ENCODE data around the gene ANGPTL2.

Gene ANGPTL2

DNA sequence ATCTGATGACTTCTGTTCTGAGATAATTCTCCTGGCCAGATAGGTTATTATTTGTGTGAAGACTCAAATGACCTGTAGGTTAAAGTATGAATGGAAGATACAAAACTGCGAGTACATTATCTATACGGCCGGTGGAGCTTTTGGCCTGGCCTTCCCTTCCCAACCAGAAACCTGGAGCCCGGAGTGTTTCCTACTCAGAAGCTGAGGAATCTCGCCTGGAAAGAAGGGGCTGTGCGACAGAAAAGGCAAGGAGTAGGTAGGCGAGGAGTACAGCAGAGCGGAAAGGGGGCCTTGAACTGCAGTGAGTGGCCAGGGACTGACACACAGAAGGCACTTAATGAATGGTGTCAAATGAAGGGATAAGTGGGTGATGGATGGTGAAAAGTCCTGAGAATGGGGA, 34.6 kb downstream of the ANGPTL2 start:
- Histone ChIP-seq H3K9me3 (replicated peaks in 1 of 11) (no peaks in the 10 kb centered on the region), H3K4me2 (no peak overlapping the region), H4K20me1 (peaks cover 0 to 15% (median 6%) of the 10 kb centered on the region in 11 experiments; a peak in 7 of 22 replicates), H3K9ac (no peak overlapping the region), H3K27me3 (peaks cover 0 to 13% (median 0%) of the 10 kb centered on the region in 11 experiments; a peak in 1 of 22 replicates), H3K36me3 (peaks cover 0 to 40% (median 9%) of the 10 kb centered on the region in 11 experiments; a peak in 11 of 22 replicates), H3K4me1 (peaks cover 0 to 8% (median 4%) of the 10 kb centered on the region in 10 experiments; a peak in 4 of 20 replicates), H3K27ac (no peak overlapping the region), H3K4me3 (no peak overlapping the region)
- TF ChIP-seq Cebpa-rat (IDR thresholded peaks at IDR 0.05): no peak

DNA sequence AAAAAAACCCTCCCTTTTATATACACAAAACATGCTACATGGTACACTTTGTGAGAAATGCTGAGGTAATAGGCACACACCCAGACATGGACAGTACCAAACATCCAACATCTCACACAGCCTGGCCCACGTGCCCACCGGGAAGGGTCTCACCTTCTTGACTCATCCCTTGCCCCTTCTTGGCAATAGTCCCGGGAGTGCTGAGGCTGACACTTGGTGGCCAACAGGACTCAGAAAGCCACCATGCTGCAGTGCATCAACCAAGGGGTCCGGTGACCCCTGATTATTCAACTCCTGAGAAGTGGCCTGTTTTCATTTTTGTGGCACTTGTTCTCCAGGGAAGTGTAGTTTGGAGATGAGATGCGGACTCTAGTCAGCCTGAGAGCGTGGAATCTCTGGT, 35.0 kb downstream of the ANGPTL2 start:
- Histone ChIP-seq H3K9ac (no peak overlapping the region), H3K36me3 (peaks cover 0 to 36% (median 9%) of the 10 kb centered on the region in 11 experiments; a peak in 11 of 22 replicates), H3K9me3 (replicated peaks in 1 of 11) (no peaks in the 10 kb centered on the region), H3K27ac (no peak overlapping the region), H3K4me3 (no peak overlapping the region), H3K27me3 (peaks cover 0 to 11% (median 0%) of the 10 kb centered on the region in 11 experiments; a peak in 1 of 22 replicates), H3K4me1 (peaks cover 0 to 5% (median 4%) of the 10 kb centered on the region in 10 experiments; a peak in 4 of 20 replicates), H4K20me1 (peaks cover 0 to 15% (median 6%) of the 10 kb centered on the region in 11 experiments; a peak in 7 of 22 replicates), H3K4me2 (no peak overlapping the region)
- TF ChIP-seq Cebpa-rat (IDR thresholded peaks at IDR 0.05): no peak

GRCh38 chr9:127086771-127087170, 35.7 kb downstream of the ANGPTL2 start:
- Histone ChIP-seq H3K9me3 (replicated peaks in 1 of 11) (no peaks in the 10 kb centered on the region), H3K27ac (no peak overlapping the region), H3K36me3 (peaks cover 0 to 36% (median 9%) of the 10 kb centered on the region in 11 experiments; a peak in 11 of 22 replicates), H3K27me3 (peaks cover 0 to 5% (median 0%) of the 10 kb centered on the region in 11 experiments; a peak in 1 of 22 replicates), H4K20me1 (peaks cover 0 to 14% (median 5%) of the 10 kb centered on the region in 11 experiments; a peak in 7 of 22 replicates), H3K4me3 (no peak overlapping the region), H3K4me1 (no peaks in the 10 kb centered on the region), H3K4me2 (no peak overlapping the region), H3K9ac (no peak overlapping the region)
- no peak for TF ChIP-seq Cebpa-rat (IDR thresholded peaks at IDR 0.05)

DNA sequence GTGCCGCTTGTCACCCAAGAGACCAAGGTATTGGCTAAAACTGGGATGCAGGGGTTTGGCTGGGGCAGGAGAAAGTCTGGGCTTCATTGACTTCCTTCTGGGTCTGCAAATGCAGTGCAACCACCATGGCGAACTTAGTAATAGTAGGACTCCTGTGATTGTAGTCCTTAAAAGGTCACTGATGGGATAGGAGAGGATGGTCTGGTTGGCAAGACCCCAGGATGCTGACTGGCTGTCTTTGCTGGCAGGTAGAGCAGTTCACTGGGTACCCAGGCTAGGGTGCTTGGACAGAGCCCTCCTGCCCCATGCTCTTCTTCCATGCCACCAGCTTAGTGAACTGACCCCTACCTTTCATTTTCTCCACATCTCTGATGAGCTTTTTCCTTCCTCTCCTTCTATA, 37.2 kb downstream of the ANGPTL2 start:
- no peak overlapping the region for H3K9ac ChIP-seq
- no peak overlapping the region for H3K4me3 ChIP-seq
- H3K27ac ChIP-seq: no peak overlapping the region
- no peaks in the 10 kb centered on the region for H3K9me3 ChIP-seq (replicated peaks in 1 of 11)
- peaks cover 0 to 5% (median 0%) of the 10 kb centered on the region in 11 experiments; a peak in 1 of 22 replicates for H3K27me3 ChIP-seq
- no peak overlapping the region for H3K4me2 ChIP-seq
- no peak for TF ChIP-seq Cebpa-rat (IDR thresholded peaks at IDR 0.05)
- peaks cover 0 to 5% (median 0%) of the 10 kb centered on the region in 11 experiments; a peak in 3 of 22 replicates for H4K20me1 ChIP-seq
- no peaks in the 10 kb centered on the region for H3K4me1 ChIP-seq
- H3K36me3 ChIP-seq: peaks cover 0 to 27% (median 9%) of the 10 kb centered on the region in 11 experiments; a peak in 10 of 22 replicates

DNA sequence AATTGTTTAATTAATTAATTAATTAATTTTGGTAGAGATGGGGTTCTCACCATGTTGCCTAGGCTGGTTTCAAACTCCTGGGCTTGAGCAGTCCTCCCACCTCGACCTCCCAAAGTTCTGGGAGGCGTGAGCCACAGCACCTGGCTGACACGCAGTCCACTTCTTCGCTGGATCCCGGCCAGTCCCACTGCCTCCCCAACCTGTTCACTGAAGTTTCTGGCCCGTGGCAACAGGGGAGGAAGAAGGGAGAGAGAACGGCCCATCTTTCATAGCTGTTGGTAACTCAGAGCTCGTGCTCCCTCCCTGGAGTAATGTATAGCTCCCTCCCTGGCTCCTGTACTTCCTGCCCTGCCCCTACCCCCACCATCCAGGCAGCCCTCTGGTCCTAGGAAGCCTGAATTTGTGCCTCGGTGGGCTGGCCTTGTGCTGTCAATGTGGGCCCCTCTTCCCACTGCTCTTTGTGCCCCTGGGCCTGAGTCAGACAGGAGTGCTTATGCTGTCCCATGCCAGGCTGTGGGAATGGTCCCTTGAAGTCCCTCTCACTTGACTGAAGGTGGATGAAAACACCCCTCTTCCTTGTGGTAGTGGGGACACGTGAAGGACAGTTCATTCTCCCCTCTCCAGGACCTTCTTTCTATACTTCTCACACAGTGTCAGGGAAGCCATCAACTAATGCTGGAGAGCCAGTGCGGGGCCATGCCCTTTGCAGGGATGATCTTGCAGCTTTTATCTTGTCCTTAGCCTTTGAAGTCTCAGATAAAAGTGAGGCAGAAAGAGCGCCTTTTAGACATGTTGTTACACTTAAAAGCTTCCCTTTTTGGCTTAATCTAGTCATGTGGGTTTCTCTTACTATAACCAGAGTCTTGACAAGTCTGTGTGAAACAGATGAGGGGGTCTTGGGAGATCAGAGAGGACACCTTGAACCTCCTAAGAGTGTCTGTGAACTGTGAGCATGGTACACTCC, 38.1 kb downstream of the ANGPTL2 start:
- Histone ChIP-seq H3K4me1 (no peaks in the 10 kb centered on the region), H3K36me3 (peaks cover 0 to 23% (median 9%) of the 10 kb centered on the region in 11 experiments; a peak in 10 of 22 replicates), H3K9me3 (replicated peaks in 1 of 11) (no peaks in the 10 kb centered on the region), H3K9ac (no peak overlapping the region), H4K20me1 (no peaks in the 10 kb centered on the region; a peak in 3 of 22 replicates), H3K27me3 (peaks cover 0 to 5% (median 0%) of the 10 kb centered on the region in 11 experiments; a peak in 1 of 22 replicates), H3K27ac (no peak overlapping the region), H3K4me2 (no peak overlapping the region), H3K4me3 (no peak overlapping the region)
- no peak for TF ChIP-seq Cebpa-rat (IDR thresholded peaks at IDR 0.05)

DNA sequence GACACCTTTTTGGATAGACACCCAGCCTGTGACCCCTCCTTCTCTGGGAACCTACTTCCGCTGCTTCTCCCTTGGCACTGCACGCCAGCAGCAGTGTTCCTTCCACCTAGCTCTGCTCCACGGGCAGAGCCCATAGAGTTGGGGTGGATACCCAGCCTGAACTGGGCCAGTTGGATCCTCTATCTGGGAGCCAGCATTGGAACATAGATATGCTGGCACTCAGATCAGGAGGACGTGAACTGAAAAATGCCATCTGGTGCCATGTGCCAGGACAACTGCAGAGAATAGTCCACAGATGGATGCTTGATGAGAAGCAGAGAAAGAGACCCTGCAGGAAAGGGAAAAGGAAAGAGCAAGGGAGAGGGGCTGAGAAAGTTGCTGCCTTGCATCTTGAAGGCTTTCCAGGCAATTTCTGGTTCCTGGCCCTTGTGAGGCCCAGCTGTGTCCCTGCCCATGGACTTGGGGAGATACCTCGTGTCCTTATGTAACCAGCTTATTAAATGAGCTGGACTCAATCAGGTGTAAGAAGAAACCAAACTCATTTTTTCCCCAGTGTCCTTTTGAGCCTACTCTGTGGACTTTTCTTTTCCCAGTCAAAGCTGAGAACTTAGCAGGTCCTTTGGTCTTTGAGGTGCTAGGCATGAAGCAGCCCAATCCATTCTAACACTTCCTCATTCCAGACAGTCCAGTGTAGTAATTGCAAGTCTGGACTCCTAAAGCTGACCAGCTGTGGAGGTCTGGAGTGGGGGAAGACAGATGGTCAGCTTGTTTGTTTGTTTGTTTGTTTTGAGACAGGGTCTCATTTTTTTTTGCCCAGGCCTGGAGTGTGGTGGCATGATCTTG, 39.1 kb downstream of the ANGPTL2 start:
- Histone ChIP-seq H4K20me1 (no peaks in the 10 kb centered on the region; a peak in 3 of 22 replicates), H3K27me3 (peaks cover 0 to 5% (median 0%) of the 10 kb centered on the region in 11 experiments; a peak in 1 of 22 replicates), H3K4me3 (no peak overlapping the region), H3K4me1 (no peaks in the 10 kb centered on the region), H3K36me3 (peaks cover 0 to 16% (median 7%) of the 10 kb centered on the region in 11 experiments; a peak in 9 of 22 replicates), H3K9ac (no peak overlapping the region), H3K27ac (no peak overlapping the region), H3K9me3 (replicated peaks in 1 of 11) (no peaks in the 10 kb centered on the region), H3K4me2 (no peak overlapping the region)
- TF ChIP-seq Cebpa-rat (IDR thresholded peaks at IDR 0.05): no peak

- Histone ChIP-seq H3K4me3 (no peak overlapping the region), H3K27ac (no peak overlapping the region)
Measured at GRCh38 chr9:127081250-127082185, 40.9 kb downstream of the ANGPTL2 start.

More at GRCh38 chr9:127081250-127082185, 40.9 kb downstream of the ANGPTL2 start:
- Histone ChIP-seq H3K9me3 (replicated peaks in 1 of 11) (no peaks in the 10 kb centered on the region), H3K36me3 (0 out of 22 replicates have a peak, but pooled peaks cover 0 to 5% (median 0%) of the 10 kb centered on the region in 11 experiments), H3K4me2 (no peak overlapping the region), H3K4me1 (no peaks in the 10 kb centered on the region), H4K20me1 (no peaks in the 10 kb centered on the region; a peak in 3 of 22 replicates), H3K27me3 (peaks cover 0 to 5% (median 0%) of the 10 kb centered on the region in 11 experiments; a peak in 1 of 22 replicates), H3K9ac (no peak overlapping the region)
- no peak for TF ChIP-seq Cebpa-rat (IDR thresholded peaks at IDR 0.05)

Measured in BLaER1 treated with 17β-estradiol and CSF1 and Interleukin-3, amounts not matched to agents 10 nM and 100 nM (cell line).